GM06990 (cell line): ENCODE results near the gene AMPD2.

Experiments used
- DNase-seq: peaks from one replicate; pipeline ENCODE4 v3.0.0-alpha.2; 2011; ENCODE audit not compliant: insufficient read length; ENCODE audit errors: extremely low read depth
- H3K27me3 ChIP-seq: replicated peaks from 2 replicates; pipeline ENCODE4 v1.6.0; 2011; ENCODE audit warnings: low read length; ENCODE audit not compliant: control insufficient read depth, insufficient read depth
- H3K36me3 ChIP-seq: 2 replicates; pipeline ENCODE4 v1.5.1; 2011; ENCODE audit warnings: low read length; ENCODE audit not compliant: control insufficient read depth, insufficient read depth
- H3K4me3 ChIP-seq: replicated peaks from 2 replicates; pipeline ENCODE4 v1.5.1; 2011; ENCODE audit warnings: low read depth, mild to moderate bottlenecking, control low read depth, low read length
- CTCF ChIP-seq: IDR thresholded peaks from 2 replicates; pipeline ENCODE4 v1.5.1; 2011; ENCODE audit warnings: low read length, control low read depth, mild to moderate bottlenecking, inconsistent platforms; ENCODE audit not compliant: insufficient read depth, poor library complexity, severe bottlenecking

The AMPD2 gene

GRCh38 chr1:109595531-109595930, 24.1 kb upstream of the AMPD2 start:
- no peak for DNase-seq
- no peak for TF ChIP-seq CTCF
- H3K27me3 ChIP-seq: no peaks in the 10 kb centered on the region
- H3K36me3 ChIP-seq: peaks cover 1% of the 10 kb centered on the region
- no peak overlapping the region for H3K4me3 ChIP-seq

- Histone ChIP-seq H3K27me3 (no peaks in the 10 kb centered on the region), H3K4me3 (no peak overlapping the region), H3K36me3 (peaks cover 1% of the 10 kb centered on the region)
- no peak for TF ChIP-seq CTCF
- no peak for DNase-seq
These were observed 21.5 kb upstream of the AMPD2 start for GRCh38 chr1:109598156-109598555.

GRCh38 chr1:109598655-109599054, 21.0 kb upstream of the AMPD2 start:
- Histone ChIP-seq H3K36me3 (no peaks in the 10 kb centered on the region; the same call in 1 of the 2 replicates), H3K4me3 (no peak overlapping the region), H3K27me3 (no peaks in the 10 kb centered on the region)
- TF ChIP-seq CTCF: no peak
- no peak for DNase-seq

- no peak for DNase-seq
- Histone ChIP-seq H3K4me3 (no peak overlapping the region), H3K27me3 (no peaks in the 10 kb centered on the region), H3K36me3 (no peaks in the 10 kb centered on the region)
- TF ChIP-seq CTCF: no peak
These were observed 16.4 kb upstream of the AMPD2 start for GRCh38 chr1:109603229-109603628.

GRCh38 chr1:109605381-109605780, 14.3 kb upstream of the AMPD2 start:
- no peak for DNase-seq
- Histone ChIP-seq H3K36me3 (no peaks in the 10 kb centered on the region), H3K27me3 (no peaks in the 10 kb centered on the region), H3K4me3 (no peak overlapping the region)
- TF ChIP-seq CTCF: no peak

- no peaks in the 10 kb centered on the region for H3K36me3 ChIP-seq
- DNase-seq: no peak
- no peak overlapping the region for H3K4me3 ChIP-seq
- H3K27me3 ChIP-seq: no peaks in the 10 kb centered on the region
- TF ChIP-seq CTCF: no peak
These were observed 9.8 kb upstream of the AMPD2 start for GRCh38 chr1:109609881-109610280.
